NCI-H524 (cell line): Measurements from ENCODE around the gene EIF4G3.
A peak's percentile ranks its signal among the peaks of the same experiment; 100 is the strongest.
"Not testable (repeated sequence)": the region's sequence is repeated elsewhere in the genome, so short reads cannot be mapped to it uniquely, and the experiment has no call there.

Experiments used
- DNase-seq, 2 experiments: peaks; one replicate each; lab custom pipeline; 2025; lab: John Stamatoyannopoulos, UW

Gene EIF4G3

GRCh38 chr1:20823845-20824244 lies 352.9 kb downstream of the EIF4G3 start:
- DNase-seq, result no peak

- DNase-seq, result no peak
Observed at GRCh38 chr1:20821466-20821865, 355.2 kb downstream of the EIF4G3 start.

DNA sequence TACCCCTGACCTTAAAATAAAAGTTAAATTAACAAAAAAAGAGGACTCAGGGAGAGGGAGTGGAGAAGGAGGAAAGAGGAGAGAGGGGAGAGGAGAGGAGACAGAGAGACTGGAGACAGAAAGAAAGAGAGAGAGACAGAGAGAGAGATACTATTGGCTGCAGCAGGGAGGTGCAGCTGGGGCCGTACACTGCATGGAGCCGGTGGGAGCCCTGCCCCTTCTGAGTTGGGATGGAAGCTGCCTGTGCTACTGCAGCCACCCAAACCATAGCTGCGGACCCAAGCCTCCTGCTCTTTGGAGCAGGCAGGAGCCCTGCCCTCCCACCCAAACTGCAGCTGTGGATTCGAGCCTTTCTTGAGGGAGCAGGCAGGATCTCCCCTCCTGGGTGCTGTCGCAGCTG lies 356.9 kb downstream of the EIF4G3 start:
- no peak for DNase-seq

DNA sequence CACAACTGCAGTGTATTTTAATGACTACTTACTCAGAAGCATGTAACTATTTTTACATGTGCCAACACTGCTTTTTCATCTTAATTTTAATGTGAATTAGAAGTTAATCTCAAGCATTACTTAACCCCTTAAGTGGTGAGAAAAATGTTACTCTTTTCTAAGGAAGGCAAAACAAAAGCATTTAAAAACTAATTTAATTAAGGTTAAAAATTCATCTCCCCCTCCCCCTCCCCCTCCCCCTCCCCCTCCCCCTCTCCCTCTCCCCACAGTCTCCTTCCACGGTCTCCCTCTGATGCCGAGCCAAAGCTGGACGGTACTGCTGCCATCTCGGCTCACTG lies 362.2 kb downstream of the EIF4G3 start:
- no peak for DNase-seq

DNA sequence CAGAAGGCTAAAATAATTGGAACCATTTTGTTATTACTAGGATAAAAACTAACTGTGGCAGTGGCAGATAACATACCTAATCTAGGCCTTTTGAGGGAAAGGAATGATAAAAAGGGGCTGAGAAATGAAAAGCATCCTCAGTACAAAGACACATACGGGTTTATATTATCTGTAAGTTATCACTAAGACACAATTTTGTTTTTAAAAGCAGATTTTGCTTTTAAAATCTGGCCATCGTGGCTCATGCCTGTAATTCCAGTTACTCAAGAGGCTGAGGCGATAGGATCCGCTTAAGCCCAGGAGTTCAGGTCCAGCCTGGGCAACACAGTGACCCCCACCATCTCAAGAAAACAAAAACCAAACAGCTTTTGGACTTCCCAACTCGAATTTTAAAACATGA lies 364.8 kb downstream of the EIF4G3 start:
- DNase-seq, result no peak

DNA sequence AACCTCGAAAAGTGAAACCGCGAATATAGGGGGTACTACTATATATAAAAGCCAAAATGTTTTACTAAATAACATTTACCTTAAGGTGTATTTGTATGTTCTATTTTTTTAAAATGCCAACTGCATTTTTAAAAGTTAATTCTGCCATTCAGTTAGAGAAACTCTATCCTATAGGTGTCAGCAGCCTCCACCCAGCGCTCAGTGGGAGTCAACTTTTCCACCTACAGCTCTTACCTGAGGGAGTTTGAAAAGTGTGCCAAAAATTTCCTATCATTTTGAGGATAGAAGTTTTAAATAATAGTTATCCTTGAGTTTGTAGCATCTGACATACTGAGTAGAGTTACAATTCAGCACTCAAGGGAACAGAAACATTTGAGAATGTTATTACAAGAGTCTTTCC lies 383.5 kb downstream of the EIF4G3 start:
- no peak for DNase-seq

DNA sequence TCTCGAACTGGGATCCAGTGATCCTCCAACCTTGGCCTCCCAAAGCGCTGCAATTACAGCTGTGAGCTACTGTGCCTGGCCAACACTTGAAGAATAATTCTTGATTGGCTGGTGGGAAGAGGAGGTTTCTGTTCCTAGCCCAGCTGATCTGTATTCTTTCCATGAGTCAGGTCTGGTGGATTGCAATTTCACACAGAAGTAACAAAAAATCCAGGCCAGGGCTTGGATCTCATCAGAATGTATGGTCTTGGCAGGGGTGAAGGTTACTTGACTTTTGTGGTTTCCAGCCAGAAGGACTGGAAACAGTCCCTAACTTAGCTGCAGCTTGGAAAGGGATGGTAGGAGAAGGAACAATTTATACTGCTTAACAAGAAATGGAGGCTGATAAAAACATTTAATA lies 384.5 kb downstream of the EIF4G3 start:
- DNase-seq, result no peak

DNA sequence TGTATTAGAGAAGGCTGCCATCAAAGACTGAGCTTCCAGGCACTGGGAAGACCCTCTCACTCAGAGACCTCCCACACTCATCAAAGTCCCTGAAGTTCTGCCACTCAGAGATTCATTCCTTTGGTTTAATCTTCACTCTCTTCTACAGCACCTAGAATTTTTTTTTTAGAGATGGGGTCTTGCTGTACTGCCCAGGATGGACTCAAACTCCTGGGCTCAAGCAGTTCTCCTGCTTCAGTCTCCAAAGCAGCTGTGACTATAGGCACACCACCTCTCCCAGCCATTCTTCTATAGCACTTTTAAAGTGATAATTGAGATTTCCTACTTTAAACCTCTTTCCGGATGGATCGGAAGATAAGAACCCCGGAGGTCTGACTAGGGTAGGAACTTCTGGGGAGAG lies 385.9 kb downstream of the EIF4G3 start:
- no peak for DNase-seq

DNA sequence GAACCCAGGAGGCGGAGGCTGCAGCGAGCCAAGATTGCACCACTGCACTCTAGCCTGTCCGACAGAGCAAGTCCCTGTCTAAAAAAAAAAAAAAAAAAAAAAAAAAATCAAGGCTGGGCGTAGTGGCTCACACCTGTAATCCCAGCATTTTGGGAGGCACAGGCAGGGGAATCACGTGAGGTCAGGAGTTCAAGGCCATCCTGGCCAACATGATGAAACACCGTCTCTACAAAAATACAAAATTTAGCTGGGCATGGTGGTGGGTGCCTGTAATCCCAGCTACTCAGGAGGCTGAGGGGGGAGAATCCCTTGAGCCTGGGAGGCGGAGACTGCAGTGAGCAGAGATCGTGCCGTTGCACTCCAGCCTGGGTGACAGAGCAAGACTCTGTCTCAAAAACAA lies 387.1 kb downstream of the EIF4G3 start:
- not testable (repeated sequence) for DNase-seq

DNA sequence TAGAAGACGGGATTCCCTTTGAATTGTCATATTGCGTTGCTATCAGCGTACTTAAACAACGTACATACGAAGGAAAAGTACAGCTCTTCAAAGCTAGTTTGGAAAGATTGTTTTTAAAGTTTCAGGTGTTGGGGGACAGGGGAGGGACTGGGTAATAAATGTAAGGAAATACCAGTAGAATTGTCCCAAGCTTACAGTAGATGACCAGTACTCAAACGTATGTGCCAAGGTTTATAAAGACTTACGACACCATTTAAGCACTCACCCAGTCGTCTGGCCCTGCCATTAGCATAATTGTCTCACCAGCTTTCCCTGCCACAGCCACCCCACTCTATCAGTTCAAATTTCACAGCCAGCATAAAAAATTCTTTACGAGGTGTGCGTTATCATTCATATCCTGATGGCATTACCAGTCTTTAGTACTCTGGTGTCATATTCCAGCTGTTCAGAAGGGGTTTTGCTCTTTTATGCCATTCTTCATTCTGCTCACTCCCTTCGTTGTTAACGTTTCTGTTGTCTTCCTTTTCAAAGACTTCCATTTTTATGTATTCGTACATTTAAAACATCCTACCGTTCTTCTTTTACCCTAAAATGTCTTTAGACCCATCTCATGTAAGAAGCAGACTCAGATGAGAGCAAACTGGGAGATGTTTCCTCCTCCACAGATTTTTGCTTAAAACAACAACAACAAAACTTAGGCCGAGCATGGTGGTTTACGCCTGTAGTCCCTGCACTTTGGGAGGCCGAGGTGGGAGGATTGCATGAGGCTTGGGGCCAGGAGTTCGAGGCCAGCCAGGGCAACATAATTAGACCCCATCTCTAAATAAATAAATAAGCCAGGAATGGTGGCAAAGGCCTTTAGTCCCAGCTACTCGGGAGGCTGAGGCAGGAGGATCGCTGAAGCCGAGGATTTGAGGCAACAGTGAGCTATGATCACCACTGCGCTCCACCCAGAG lies 388.6 kb downstream of the EIF4G3 start:
- DNase-seq, result peak in 1 of 2 experiments; percentile 45

- peak; percentile 59 for DNase-seq
Observed at GRCh38 chr1:20787029-20787839, 389.5 kb downstream of the EIF4G3 start, which contains the start of gene HP1BP3. Gene HP1BP3 (minus strand): TSS chr1:20787307. CDS start chr1:20780440, 6,867 bp downstream.

DNA sequence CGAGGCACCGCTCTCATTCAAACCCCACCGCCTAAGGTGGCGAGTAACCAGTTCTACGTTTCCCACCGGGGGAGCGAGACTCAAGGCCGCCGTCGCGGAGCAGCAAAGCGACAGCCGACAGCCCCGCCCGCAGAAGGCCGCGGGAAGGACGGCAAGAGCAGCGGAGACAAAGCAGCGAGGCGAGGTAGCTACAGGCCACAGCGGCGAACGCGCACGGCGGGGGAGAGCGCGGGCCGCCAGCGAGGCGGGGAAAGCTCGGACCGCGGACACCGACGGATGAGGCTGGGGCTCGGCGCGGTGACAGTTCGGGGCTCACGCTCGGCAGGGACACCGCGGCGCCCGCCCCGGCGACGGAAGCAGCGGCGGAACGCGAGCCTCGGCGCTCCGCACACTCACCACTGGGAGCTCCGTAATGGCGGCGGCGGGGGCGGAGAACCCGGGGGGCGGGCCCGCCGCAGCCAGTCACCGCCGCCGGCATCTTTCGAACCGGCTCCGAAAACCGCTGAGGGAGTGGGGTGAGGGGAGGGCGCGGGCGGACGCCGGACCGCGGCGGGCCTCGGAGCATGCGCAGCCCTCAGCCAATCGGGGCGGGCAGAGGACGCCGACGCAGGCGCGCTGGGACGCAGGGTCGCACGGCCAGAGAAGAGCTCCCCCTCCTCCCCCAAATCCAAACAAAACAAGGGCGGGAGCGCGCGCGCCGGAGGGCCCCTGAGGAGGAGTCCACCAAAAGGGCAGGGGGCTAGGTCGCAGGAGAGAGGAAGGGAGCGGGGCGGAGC lies 390.3 kb downstream of the EIF4G3 start:
- DNase-seq, result peak; percentile 89 to 93

DNA sequence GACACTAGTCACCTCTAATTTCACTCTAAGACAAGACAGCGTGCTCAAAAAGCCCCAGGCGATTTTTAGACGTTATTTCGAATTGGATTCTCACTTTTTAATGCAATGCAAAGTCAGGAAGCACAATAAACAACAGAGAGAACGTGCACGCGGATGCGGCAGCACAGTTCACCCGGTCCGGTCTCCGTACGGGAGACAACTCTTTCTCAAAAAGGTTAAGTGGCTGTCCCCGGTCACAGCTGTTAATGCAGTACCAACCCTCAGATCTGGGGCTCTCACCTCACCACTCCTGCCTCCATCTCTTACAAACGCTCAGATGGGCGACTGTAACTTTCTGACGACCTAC lies 390.8 kb downstream of the EIF4G3 start:
- DNase-seq, result no peak

DNA sequence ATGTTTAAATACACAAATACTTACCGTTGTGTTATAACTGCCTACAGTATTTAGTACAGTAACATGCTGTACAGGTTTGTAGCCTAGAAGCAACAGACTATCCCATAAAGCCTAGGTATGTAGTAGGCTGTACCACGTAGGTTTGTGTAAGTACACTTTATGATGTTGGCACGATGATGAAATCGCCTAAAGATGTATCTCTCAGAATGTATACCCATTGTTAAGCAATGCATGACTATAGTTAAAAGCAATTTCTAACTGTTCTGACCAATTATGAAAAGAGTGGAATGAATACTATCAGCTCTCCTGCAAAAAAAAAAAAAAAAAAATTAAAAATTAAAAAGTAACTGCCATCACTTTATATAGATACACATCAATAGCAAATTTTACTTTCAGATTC lies 401.0 kb downstream of the EIF4G3 start:
- DNase-seq, result no peak

- no peak for DNase-seq
Observed at GRCh38 chr1:20771780-20772179, 404.9 kb downstream of the EIF4G3 start.

- DNase-seq, result no peak
Observed at GRCh38 chr1:20770314-20771087, 406.2 kb downstream of the EIF4G3 start.

DNA sequence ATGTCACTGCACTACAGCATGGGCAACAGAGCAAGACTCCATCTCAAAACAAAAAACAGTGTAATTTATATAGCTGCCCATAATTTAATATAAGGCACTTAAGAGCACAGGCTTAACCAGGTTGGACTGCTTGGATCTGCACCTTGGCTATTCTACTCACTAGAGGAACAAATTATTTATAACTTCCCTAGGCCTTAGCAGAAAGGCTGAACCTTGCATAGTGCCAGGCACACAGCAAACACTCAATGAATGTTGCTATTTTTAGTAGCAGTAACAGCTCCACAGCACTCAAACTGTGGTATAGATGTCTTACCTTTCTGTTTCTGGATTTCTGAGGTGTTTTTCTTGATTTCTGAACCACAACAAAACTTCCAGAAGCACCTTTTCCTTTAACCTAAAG lies 409.4 kb downstream of the EIF4G3 start:
- DNase-seq, result no peak

DNA sequence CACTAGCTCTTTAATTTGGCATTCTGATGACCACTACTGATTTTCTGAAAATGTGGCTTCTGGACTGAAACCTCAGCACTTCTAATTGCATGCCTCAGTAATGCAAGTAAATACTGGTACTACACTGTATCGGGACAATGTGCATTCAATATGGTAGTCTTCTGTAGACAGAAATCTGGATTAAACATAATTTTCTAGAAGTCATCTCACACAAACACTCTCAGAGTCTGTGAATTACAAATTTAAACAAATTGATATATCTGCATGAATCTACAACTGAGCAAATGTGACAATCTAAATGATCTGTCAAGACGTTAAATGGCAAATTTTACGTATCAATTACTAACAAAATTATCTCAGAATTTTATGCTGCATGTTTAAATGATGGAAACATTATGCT lies 413.3 kb downstream of the EIF4G3 start:
- no peak for DNase-seq

- no peak for DNase-seq
Observed at GRCh38 chr1:20760322-20760721, 416.4 kb downstream of the EIF4G3 start.
